ENCODE measurements around the gene SMC4.

- TF ChIP-seq SIN3A (IDR thresholded peaks at IDR 0.05; ENCODE audit: low read depth, low read length) = no peak
- TF ChIP-seq MXI1 (IDR thresholded peaks at IDR 0.05; ENCODE audit: low read depth, low read length) = no peak
- no peak for TF ChIP-seq BRCA1 (IDR thresholded peaks at IDR 0.05; ENCODE audit: low read depth, low read length)
- TF ChIP-seq, protein P1, sequence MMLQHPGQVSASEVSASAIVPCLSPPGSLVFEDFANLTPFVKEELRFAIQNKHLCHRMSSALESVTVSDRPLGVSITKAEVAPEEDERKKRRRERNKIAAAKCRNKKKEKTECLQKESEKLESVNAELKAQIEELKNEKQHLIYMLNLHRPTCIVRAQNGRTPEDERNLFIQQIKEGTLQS (IDR thresholded peaks at IDR 0.05; ENCODE audit: borderline replicate concordance, extremely low read depth, low read depth, low read length) = no peak
- no peak for TF ChIP-seq POLR2A (IDR thresholded peaks at IDR 0.05; ENCODE audit: low read depth, low read length)
- no peak for TF ChIP-seq EP300 (IDR thresholded peaks at IDR 0.05; ENCODE audit: borderline replicate concordance in 1 of 2, control insufficient read depth in 1 of 2, low read depth in 2 of 2, low read length in 2 of 2)
These were observed 73.8 kb downstream of the SMC4 start for GRCh38 chr3:160473221-160473620.

Data from GM12878 (cell line).